ENCODE measurements around the gene ITGB5. TPM values are rescaled to one million over a fixed set of nuclear protein-coding genes. Genes with fewer than 3 reads are reported as not detected.

Gene ITGB5
- total and polyA plus RNA-seq, 2 donors (not counting 3 experiments of a cell fraction or from before 2014, with no cell fraction given): 144 to 170 TPM

DNA sequence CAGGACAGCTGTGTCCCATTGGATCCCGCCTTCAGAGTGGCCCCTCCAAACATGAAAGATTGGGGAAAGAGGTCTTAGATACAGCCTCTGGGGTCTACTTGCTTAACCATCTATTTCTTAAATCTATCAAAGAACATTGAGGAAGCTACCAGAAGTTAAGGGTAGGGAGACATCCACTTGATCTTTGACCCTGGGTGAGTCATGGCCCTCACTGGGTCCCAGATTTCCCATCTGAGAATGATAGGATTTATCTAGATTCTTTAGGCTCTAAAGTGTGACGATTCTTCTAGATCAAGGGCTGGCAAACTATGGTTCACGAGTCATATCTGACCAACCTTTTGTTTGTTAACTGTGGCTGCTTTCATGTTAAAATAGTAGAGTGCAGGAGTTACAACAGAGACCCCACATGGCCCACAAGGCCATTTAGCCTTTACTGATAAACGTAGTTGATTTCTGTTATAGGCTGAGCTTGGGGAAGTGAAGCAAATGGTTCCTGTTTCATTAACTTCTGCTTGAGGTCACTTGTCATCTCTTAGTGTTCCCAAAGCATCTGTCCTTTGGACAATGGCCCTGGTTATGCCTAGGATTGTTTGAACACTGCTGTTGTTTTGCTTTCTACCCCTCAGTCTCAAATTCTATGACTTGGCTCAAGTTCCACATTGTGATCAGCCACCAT is 39.4 kb upstream of the ITGB5 start:
- peaks cover 2 to 3% of the 10 kb centered on the region in 2 experiments for H3K27me3 ChIP-seq (ENCODE audit: control insufficient read depth in 2 of 2, insufficient read depth in 2 of 2, low read length in 2 of 2)
- no peak overlapping the region for H3K4me2 ChIP-seq (ENCODE audit: insufficient read depth, low read length)
- intact Hi-C loops (cut with micrococcal nuclease) (loop anchor here (5.0 kb wide), 3 partner anchors 61 to 466 kb away; partner anchors contain the start of gene HEG1), dilution Hi-C loops (cut with MboI; ENCODE audit: extremely low pct_ligation_motif_present, low sequenced_read_pairs) (no loop called here)
- H3K4me3 ChIP-seq (replicated peaks in 1 of 3; ENCODE audit: insufficient read depth in 1 of 3, low read depth in 1 of 3, low read length in 3 of 3): no peak overlapping the region
- DNase-seq (ENCODE audit: low read depth, low spot score): no peak
- no peak overlapping the region for H2AFZ ChIP-seq (ENCODE audit: low read depth, low read length)
- H3K4me1 ChIP-seq (ENCODE audit: control insufficient read depth, extremely low read depth, insufficient read depth, low read length): no peaks in the 10 kb centered on the region
- CTCF ChIA-PET: interaction anchor here (0.7 to 4.1 kb wide), 10 partner anchors 8 to 660 kb away, joined by 3 to 47 read pairs (median 4); no protein-coding TSS in a partner anchor
- H3K36me3 ChIP-seq (ENCODE audit: control insufficient read depth in 2 of 2, extremely low read depth in 1 of 2, insufficient read depth in 2 of 2, low read length in 2 of 2): no peaks in the 10 kb centered on the region
- no peaks in the 10 kb centered on the region for H3K9me3 ChIP-seq (replicated peaks; ENCODE audit: control insufficient read depth, insufficient read depth, low read length)
- no peak for FAIRE-seq
- H4K20me1 ChIP-seq (replicated peaks; ENCODE audit: control insufficient read depth, extremely low read depth, insufficient read depth, low read length): no peaks in the 10 kb centered on the region
- H3K27ac ChIP-seq (ENCODE audit: insufficient read depth, low read depth, low read length): no peak overlapping the region
- POLR2A ChIA-PET: no interaction called here
- no peak overlapping the region for H3K9ac ChIP-seq (replicated peaks; ENCODE audit: extremely low read depth, insufficient read depth, low read length)
- no peaks in the 10 kb centered on the region for H3K79me2 ChIP-seq (ENCODE audit: control insufficient read depth, insufficient read depth, low read length)
- no peak for TF ChIP-seq EZH2 (IDR thresholded peaks at IDR 0.05; ENCODE audit: borderline replicate concordance, low read depth, low read length, severe bottlenecking)
- no peak for TF ChIP-seq POLR2A (IDR thresholded peaks at IDR 0.05; ENCODE audit: low read depth, low read length)
- TF ChIP-seq FOS (IDR thresholded peaks at IDR 0.05; ENCODE audit: borderline replicate concordance, insufficient read depth, low read length): no peak
- TF ChIP-seq, protein P1, sequence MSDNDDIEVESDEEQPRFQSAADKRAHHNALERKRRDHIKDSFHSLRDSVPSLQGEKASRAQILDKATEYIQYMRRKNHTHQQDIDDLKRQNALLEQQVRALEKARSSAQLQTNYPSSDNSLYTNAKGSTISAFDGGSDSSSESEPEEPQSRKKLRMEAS (IDR thresholded peaks at IDR 0.05; ENCODE audit: insufficient read depth, insufficient read length): no peak
- no peak for TF ChIP-seq GATA2 (IDR thresholded peaks at IDR 0.05; ENCODE audit: insufficient read depth, insufficient read length, low read depth, low read length)
- TF ChIP-seq, protein P2, sequence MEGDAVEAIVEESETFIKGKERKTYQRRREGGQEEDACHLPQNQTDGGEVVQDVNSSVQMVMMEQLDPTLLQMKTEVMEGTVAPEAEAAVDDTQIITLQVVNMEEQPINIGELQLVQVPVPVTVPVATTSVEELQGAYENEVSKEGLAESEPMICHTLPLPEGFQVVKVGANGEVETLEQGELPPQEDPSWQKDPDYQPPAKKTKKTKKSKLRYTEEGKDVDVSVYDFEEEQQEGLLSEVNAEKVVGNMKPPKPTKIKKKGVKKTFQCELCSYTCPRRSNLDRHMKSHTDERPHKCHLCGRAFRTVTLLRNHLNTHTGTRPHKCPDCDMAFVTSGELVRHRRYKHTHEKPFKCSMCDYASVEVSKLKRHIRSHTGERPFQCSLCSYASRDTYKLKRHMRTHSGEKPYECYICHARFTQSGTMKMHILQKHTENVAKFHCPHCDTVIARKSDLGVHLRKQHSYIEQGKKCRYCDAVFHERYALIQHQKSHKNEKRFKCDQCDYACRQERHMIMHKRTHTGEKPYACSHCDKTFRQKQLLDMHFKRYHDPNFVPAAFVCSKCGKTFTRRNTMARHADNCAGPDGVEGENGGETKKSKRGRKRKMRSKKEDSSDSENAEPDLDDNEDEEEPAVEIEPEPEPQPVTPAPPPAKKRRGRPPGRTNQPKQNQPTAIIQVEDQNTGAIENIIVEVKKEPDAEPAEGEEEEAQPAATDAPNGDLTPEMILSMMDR (IDR thresholded peaks at IDR 0.05; ENCODE audit: extremely low read depth in 1 of 2, insufficient read depth in 1 of 2, low read depth in 1 of 2, low read length in 2 of 2): no peak
- no peak for TF ChIP-seq JUN (IDR thresholded peaks at IDR 0.05; ENCODE audit: borderline replicate concordance, insufficient read depth, insufficient read length, low read depth)
- TF ChIP-seq MYC (IDR thresholded peaks at IDR 0.05; ENCODE audit: low read depth, low read length): no peak
- no peak for TF ChIP-seq POLR2AphosphoS5 (IDR thresholded peaks at IDR 0.05; ENCODE audit: insufficient read depth, low read depth, low read length)
- H3K9me1 ChIP-seq (replicated peaks; ENCODE audit: control insufficient read depth, extremely low read depth, insufficient read depth, low read length): no peaks in the 10 kb centered on the region
- BruUV-seq (replicated peaks): no TSS peak

Data from endothelial cell of umbilical vein (primary cell).